Trophoblast cell (in vitro differentiated cells and primary cell): ENCODE results near the gene PDE6G.
"Not testable (repeated sequence)": the region's sequence is repeated elsewhere in the genome, so short reads cannot be mapped to it uniquely, and the experiment has no call there.

ENCODE experiments used
- DNase-seq, 2 donors: peaks; one replicate each; pipeline ENCODE4 v3.0.0-alpha.2; 2016
- H2AFZ ChIP-seq: 2 replicates; pipeline ENCODE4 v1.6.1; 2013; ENCODE audit warnings: low read length, moderate library complexity, mild to moderate bottlenecking; ENCODE audit not compliant: insufficient read depth, poor library complexity
- H2AK5ac ChIP-seq: 2 replicates; pipeline ENCODE4 v1.6.1; 2013; ENCODE audit warnings: mild to moderate bottlenecking, low read length
- H2BK120ac ChIP-seq: 2 replicates; pipeline ENCODE4 v1.6.1; 2013; ENCODE audit warnings: low read length, mild to moderate bottlenecking, moderate library complexity; ENCODE audit not compliant: insufficient read depth, poor library complexity
- H2BK12ac ChIP-seq: 2 replicates; pipeline ENCODE4 v1.6.1; 2013; ENCODE audit warnings: mild to moderate bottlenecking, low read length, moderate library complexity
- H2BK5ac ChIP-seq: 2 replicates; pipeline ENCODE4 v1.6.1; 2013; ENCODE audit warnings: low read length, low read depth, moderate library complexity, mild to moderate bottlenecking; ENCODE audit not compliant: poor library complexity
- H3K14ac ChIP-seq: 2 replicates; pipeline ENCODE4 v1.6.1; 2013; ENCODE audit warnings: mild to moderate bottlenecking, low read length
- H3K18ac ChIP-seq: 2 replicates; pipeline ENCODE4 v1.6.1; 2013; ENCODE audit warnings: mild to moderate bottlenecking, low read length
- H3K23ac ChIP-seq: 2 replicates; pipeline ENCODE4 v1.6.1; 2013; ENCODE audit warnings: low read length
- H3K27ac ChIP-seq: 2 replicates; pipeline ENCODE4 v1.5.1; 2013; ENCODE audit warnings: low read depth, mild to moderate bottlenecking, inconsistent platforms, low read length, moderate library complexity
- H3K27me3 ChIP-seq: 2 replicates; pipeline ENCODE4 v1.6.1; 2013; ENCODE audit warnings: inconsistent platforms, mild to moderate bottlenecking, low read length, moderate library complexity; ENCODE audit not compliant: insufficient read depth
- H3K36me3 ChIP-seq, 2 experiments: 1 replicate in 1 of 2; 2 replicates in 1 of 2; pipeline ENCODE4 v1.6.1; 2013; ENCODE audit warnings: low read length in 2 of 2, mild to moderate bottlenecking in 2 of 2, moderate library complexity in 1 of 2; ENCODE audit not compliant: insufficient read depth in 2 of 2, control insufficient read depth in 1 of 2
- H3K4ac ChIP-seq: 2 replicates; pipeline ENCODE4 v1.6.1; 2013; ENCODE audit warnings: low read depth, mild to moderate bottlenecking, low read length, moderate library complexity
- H3K4me1 ChIP-seq, 2 experiments: 1 replicate in 1 of 2; 2 replicates in 1 of 2; pipeline ENCODE4 v1.6.1; 2013; ENCODE audit warnings: low read length in 2 of 2, mild to moderate bottlenecking in 2 of 2, moderate library complexity in 1 of 2; ENCODE audit not compliant: insufficient read depth in 2 of 2, control insufficient read depth in 1 of 2
- H3K4me2 ChIP-seq: 2 replicates; pipeline ENCODE4 v1.6.1; 2013; ENCODE audit warnings: inconsistent platforms, mild to moderate bottlenecking, low read length, moderate library complexity
- H3K4me3 ChIP-seq: 2 replicates; pipeline ENCODE4 v1.5.1; 2013; ENCODE audit warnings: mild to moderate bottlenecking, low read depth, low read length, inconsistent platforms
- H3K79me1 ChIP-seq: one replicate; pipeline ENCODE4 v1.6.1; 2013; ENCODE audit warnings: low read length
- H3K79me2 ChIP-seq: 2 replicates; pipeline ENCODE4 v1.6.1; 2013; ENCODE audit warnings: low read length, mild to moderate bottlenecking; ENCODE audit not compliant: control insufficient read depth, insufficient read depth, poor library complexity
- H3K9ac ChIP-seq: 2 replicates; pipeline ENCODE4 v1.6.1; 2013; ENCODE audit warnings: mild to moderate bottlenecking, low read length
- H3K9me3 ChIP-seq: 2 replicates; pipeline ENCODE4 v1.6.1; 2013; ENCODE audit warnings: low read depth, mild to moderate bottlenecking, control low read depth, inconsistent platforms, low read length; ENCODE audit not compliant: insufficient read depth
- H4K12ac ChIP-seq: 2 replicates; pipeline ENCODE4 v1.6.1; 2013; ENCODE audit warnings: low read depth, mild to moderate bottlenecking, low read length, moderate library complexity
- H4K8ac ChIP-seq: 2 replicates; pipeline ENCODE4 v1.6.1; 2013; ENCODE audit warnings: low read depth, mild to moderate bottlenecking, low read length, moderate library complexity
- H4K91ac ChIP-seq: one replicate; pipeline ENCODE4 v1.6.1; 2013; ENCODE audit warnings: low read depth, mild to moderate bottlenecking, low read length, moderate library complexity
- WGBS: extraction: QIAGEN DNeasy Blood & Tissue Kit; methylation state at CpG from one replicate; pipeline ENCODE4 v1.1.7; 2013; ENCODE audit warnings: missing lambda C conversion rate; ENCODE audit not compliant: insufficient read length, insufficient coverage; ENCODE audit errors: extremely low coverage; 5-methylcytosine and 5-hydroxymethylcytosine counted together

Gene PDE6G

GRCh38 chr17:81676906-81677305 lies 20.6 kb upstream of the PDE6G start:
- no peak overlapping the region for H4K12ac ChIP-seq
- H2AFZ ChIP-seq, result no peak overlapping the region
- DNase-seq, result no peak
- no peak overlapping the region for H3K4ac ChIP-seq
- H3K4me2 ChIP-seq, result no peak overlapping the region
- H3K9ac ChIP-seq, result no peak overlapping the region
- peaks cover 1% of the 10 kb centered on the region for H3K9me3 ChIP-seq
- H2BK5ac ChIP-seq, result no peak overlapping the region
- no peaks in the 10 kb centered on the region for H3K79me2 ChIP-seq
- H4K8ac ChIP-seq, result no peak overlapping the region
- no peak overlapping the region for H3K23ac ChIP-seq
- no peak overlapping the region for H2BK12ac ChIP-seq
- H2BK120ac ChIP-seq, result no peak overlapping the region
- H3K4me1 ChIP-seq, result no peaks in the 10 kb centered on the region
- H3K79me1 ChIP-seq, result no peaks in the 10 kb centered on the region
- H3K14ac ChIP-seq, result no peak overlapping the region
- no peak overlapping the region for H3K27ac ChIP-seq
- H3K27me3 ChIP-seq, result no peaks in the 10 kb centered on the region
- no peak overlapping the region for H3K18ac ChIP-seq
- peaks cover 35 to 43% of the 10 kb centered on the region in 2 experiments for H3K36me3 ChIP-seq
- H4K91ac ChIP-seq, result no peak overlapping the region
- no peak overlapping the region for H3K4me3 ChIP-seq
- H2AK5ac ChIP-seq, result no peak overlapping the region
- WGBS, result no CpG with 5 or more reads among the region's 17 CpGs

GRCh38 chr17:81675515-81676221 lies 19.3 kb upstream of the PDE6G start:
- H2BK12ac ChIP-seq, H3K9me3 ChIP-seq, H3K4me3 ChIP-seq, H3K9ac ChIP-seq, H3K4me1 ChIP-seq, H3K27me3 ChIP-seq, H2BK120ac ChIP-seq, H3K79me2 ChIP-seq, H3K4ac ChIP-seq, H3K79me1 ChIP-seq, H3K27ac ChIP-seq, H3K18ac ChIP-seq, H4K12ac ChIP-seq, H3K4me2 ChIP-seq, H4K8ac ChIP-seq, H2AK5ac ChIP-seq, H3K23ac ChIP-seq, H4K91ac ChIP-seq, H2BK5ac ChIP-seq, H3K14ac ChIP-seq, H2AFZ ChIP-seq: not testable (repeated sequence)
- WGBS, result no CpG with 5 or more reads among the region's 18 CpGs
- DNase-seq, result peak in 1 of 2 donors; percentile 45
- H3K36me3 ChIP-seq, result peaks cover 37 to 44% of the 10 kb centered on the region in 2 experiments

GRCh38 chr17:81673561-81674258 lies 17.4 kb upstream of the PDE6G start:
- H3K18ac ChIP-seq, result no peak overlapping the region
- no peak overlapping the region for H2AK5ac ChIP-seq
- H3K9ac ChIP-seq, result no peak overlapping the region
- no peaks in the 10 kb centered on the region for H3K79me2 ChIP-seq
- peak overlapping the region; percentile 40 for H4K12ac ChIP-seq
- no peak overlapping the region for H4K91ac ChIP-seq
- no peak overlapping the region for H2BK5ac ChIP-seq
- H3K23ac ChIP-seq, result no peak overlapping the region
- no peaks in the 10 kb centered on the region for H3K27me3 ChIP-seq
- WGBS, result no CpG with 5 or more reads among the region's 18 CpGs
- no peak overlapping the region for H2BK12ac ChIP-seq
- no peaks in the 10 kb centered on the region for H3K79me1 ChIP-seq
- H3K36me3 ChIP-seq, result peaks cover 50 to 54% of the 10 kb centered on the region in 2 experiments
- H3K14ac ChIP-seq, result no peak overlapping the region
- no peak overlapping the region for H3K4ac ChIP-seq
- H3K9me3 ChIP-seq, result peaks cover 4% of the 10 kb centered on the region
- H2BK120ac ChIP-seq, result no peak overlapping the region
- no peak for DNase-seq
- H3K27ac ChIP-seq, result no peak overlapping the region
- no peak overlapping the region for H4K8ac ChIP-seq
- H3K4me3 ChIP-seq, result no peak overlapping the region
- H3K4me1 ChIP-seq, result no peaks in the 10 kb centered on the region
- no peak overlapping the region for H3K4me2 ChIP-seq
- no peak overlapping the region for H2AFZ ChIP-seq

DNA sequence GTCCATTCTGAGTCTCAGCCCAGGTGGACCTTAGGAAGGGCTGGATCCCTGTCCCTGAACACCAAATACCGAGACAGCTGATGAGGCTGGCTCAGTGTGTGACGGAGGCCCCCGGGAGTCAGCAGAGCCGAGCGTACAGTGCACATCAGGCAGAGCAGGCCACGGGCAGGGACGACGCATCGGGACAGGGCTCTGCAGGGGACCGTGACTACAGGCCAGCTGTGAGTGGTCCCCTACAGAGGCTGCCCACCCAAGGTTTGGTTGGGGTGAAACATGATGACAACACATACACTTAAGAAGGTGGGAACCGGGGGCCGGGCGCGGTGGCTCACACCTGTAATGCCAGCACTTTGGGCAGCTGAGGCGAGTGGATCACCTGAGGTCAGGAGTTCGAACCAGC lies 16.6 kb upstream of the PDE6G start:
- no peak overlapping the region for H2AFZ ChIP-seq
- H4K8ac ChIP-seq, result no peak overlapping the region
- WGBS, result no CpG with 5 or more reads among the region's 16 CpGs
- no peak overlapping the region for H2BK120ac ChIP-seq
- H3K9ac ChIP-seq, result no peak overlapping the region
- H2BK12ac ChIP-seq, result no peak overlapping the region
- H3K9me3 ChIP-seq, result peaks cover 4% of the 10 kb centered on the region
- H2BK5ac ChIP-seq, result no peak overlapping the region
- H3K79me2 ChIP-seq, result no peaks in the 10 kb centered on the region
- H2AK5ac ChIP-seq, result no peak overlapping the region
- no peak overlapping the region for H3K4me3 ChIP-seq
- H4K12ac ChIP-seq, result no peak overlapping the region
- H3K18ac ChIP-seq, result no peak overlapping the region
- no peak for DNase-seq
- no peaks in the 10 kb centered on the region for H3K27me3 ChIP-seq
- H3K4me2 ChIP-seq, result no peak overlapping the region
- no peak overlapping the region for H3K27ac ChIP-seq
- H3K14ac ChIP-seq, result no peak overlapping the region
- peaks cover 0 to 2% of the 10 kb centered on the region in 2 experiments for H3K4me1 ChIP-seq
- peaks cover 54 to 59% of the 10 kb centered on the region in 2 experiments for H3K36me3 ChIP-seq
- H3K23ac ChIP-seq, result no peak overlapping the region
- no peaks in the 10 kb centered on the region for H3K79me1 ChIP-seq
- H4K91ac ChIP-seq, result no peak overlapping the region
- no peak overlapping the region for H3K4ac ChIP-seq
